Kidney (tissue), 14 donors: ENCODE measurements around the gene HMGN3. TPM values are rescaled to one million over a fixed set of nuclear protein-coding genes. Genes with fewer than 3 reads are reported as not detected.
A peak's percentile ranks its signal among the peaks of the same experiment; 100 is the strongest.

Experiments
- DNase-seq, 5 donors: peaks; one replicate each; pipeline ENCODE4 v3.0.0-alpha.2; 2013 to 2020
- FAIRE-seq: peaks from 2 replicates; lab custom pipeline; 2012; peaks lifted over from hg19 to GRCh38; lab: Jason Lieb, UNC
- H3K27ac ChIP-seq, 2 donors: one replicate each; pipeline ENCODE4 v1.7.0; 2013; ENCODE audit warnings: low read depth in 2 of 2, low read length in 2 of 2, inconsistent platforms in 1 of 2
- H3K27me3 ChIP-seq: one replicate; pipeline ENCODE4 v1.7.1; 2013; ENCODE audit warnings: low read length, inconsistent platforms; ENCODE audit not compliant: control insufficient read depth, insufficient read depth
- H3K36me3 ChIP-seq, 3 donors: one replicate each; pipeline versions ENCODE4 v1.7.0 to v1.7.1; 2013; ENCODE audit warnings: low read length in 3 of 3, control low read depth in 1 of 3, inconsistent platforms in 1 of 3; ENCODE audit not compliant: insufficient read depth in 3 of 3, control insufficient read depth in 2 of 3
- H3K4me1 ChIP-seq, 3 donors: one replicate each; pipeline versions ENCODE4 v1.7.0 to v1.7.1; 2013; ENCODE audit warnings: low read length in 3 of 3, inconsistent platforms in 1 of 3, low read depth in 1 of 3; ENCODE audit not compliant: control insufficient read depth in 2 of 3, insufficient read depth in 2 of 3
- H3K4me3 ChIP-seq, 3 donors: one replicate each; pipeline versions ENCODE4 v1.7.0 to v1.8.1; 2013; ENCODE audit warnings: low read length in 3 of 3, control low read depth in 1 of 3, inconsistent platforms in 1 of 3
- H3K9ac ChIP-seq, 3 donors: one replicate each; pipeline versions ENCODE4 v1.7.0 to v1.7.1; 2013; ENCODE audit warnings: low read length in 3 of 3, control low read depth in 1 of 3, inconsistent platforms in 1 of 3
- H3K9me3 ChIP-seq, 3 donors: one replicate each; pipeline versions ENCODE4 v1.7.0 to v1.7.1; 2013; ENCODE audit warnings: low read length in 3 of 3, control low read depth in 1 of 3, inconsistent platforms in 1 of 3; ENCODE audit not compliant: control insufficient read depth in 2 of 3, insufficient read depth in 1 of 3
- CTCF ChIP-seq: IDR thresholded peaks from 3 replicates; pipeline ENCODE4 v1.5.1; 2012; ENCODE audit warnings: mild to moderate bottlenecking, moderate library complexity, borderline replicate concordance; ENCODE audit not compliant: insufficient read depth; ENCODE audit errors: extremely low read depth
- intact Hi-C: fragments of 100-400 bp; cut with DNase I; formaldehyde crosslinking; loops from one replicate; pipeline ENCODE4 v1.11.1; 2022
- polyA plus RNA-seq: library from polyadenylated mRNA; stranded (reverse); fragments of 350-450 nt; fragmentation: Illumina TruSeq; extraction: RNeasy Lipid Tissue Mini Kit (QIAGEN cat#74804); gene quantifications from one replicate; pipeline ENCODE4 v1.2.3, GENCODE V29; 2014; ENCODE audit warnings: low read depth, low replicate concordance; ENCODE audit not compliant: insufficient read depth
- total RNA-seq: library from RNA; stranded (reverse); fragmentation: NEBNext Ultra II Directional; extraction: Animal tissue kit (Norgen Biotek cat#: 25700); gene quantifications from one replicate; pipeline ENCODE4 v1.2.1, GENCODE V29; 2021
- donor health status: control.
- donor health status: control.
- donor health status: control.
- donor health status: control.
- donor health status: control.
- donor health status: DM: yes; HTN: yes; CAD: no.
- donor health status: Normal renal cell carcinoma (clear cell type).

HMGN3 gene
- total and polyA plus RNA-seq, 2 donors from 2014 or later = 110 to 314 TPM

GRCh38 chr6:79157961-79158644 is 76.4 kb downstream of the HMGN3 start:
- no peak for FAIRE-seq
- Histone ChIP-seq H3K27me3 (no peaks in the 10 kb centered on the region), H3K27ac (no peak overlapping the region), H3K36me3 (no peaks in the 10 kb centered on the region), H3K4me1 (peaks cover 0 to 3% (median 0%) of the 10 kb centered on the region in 3 donors), H3K9ac (no peak overlapping the region), H3K4me3 (no peak overlapping the region), H3K9me3 (no peaks in the 10 kb centered on the region)
- intact Hi-C loops = no loop called here
- peak in 1 of 5 donors; percentile 10 for DNase-seq
- TF ChIP-seq CTCF = no peak

GRCh38 chr6:79152269-79152737 is 82.2 kb downstream of the HMGN3 start:
- DNase-seq = no peak
- FAIRE-seq = no peak
- Histone ChIP-seq H3K9ac (no peak overlapping the region), H3K9me3 (no peaks in the 10 kb centered on the region), H3K4me3 (no peak overlapping the region), H3K27me3 (no peaks in the 10 kb centered on the region), H3K4me1 (no peaks in the 10 kb centered on the region), H3K27ac (no peak overlapping the region), H3K36me3 (no peaks in the 10 kb centered on the region)
- intact Hi-C loops = no loop called here
- no peak for TF ChIP-seq CTCF

Other genes starting within 250 kb of the HMGN3 start
- gene PHIP, start 156.4 kb downstream of the HMGN3 start, total RNA-seq = 30.6 TPM
- 4.8 TPM for gene PHIP, start 156.4 kb downstream of the HMGN3 start, polyA plus RNA-seq